Hematopoietic multipotent progenitor cell treated with erythropoietin and hydrocortisone succinate and interleukin-3 and kit ligand, for 4 days (in vitro differentiated cells): ENCODE measurements around the gene SMIM14.
A peak's percentile ranks its signal among the peaks of the same experiment; 100 is the strongest.
"Not testable (repeated sequence)": the region's sequence is repeated elsewhere in the genome, so short reads cannot be mapped to it uniquely, and the experiment has no call there.

ENCODE experiments used
- DNase-seq: peaks from one replicate; pipeline ENCODE4 v3.0.0-alpha.2; 2015

The SMIM14 gene

GRCh38 chr4:39642885-39643552 lies 4.4 kb upstream of the SMIM14 start:
- no peak for DNase-seq

GRCh38 chr4:39641451-39641850 lies 2.8 kb upstream of the SMIM14 start:
- no peak for DNase-seq

DNA sequence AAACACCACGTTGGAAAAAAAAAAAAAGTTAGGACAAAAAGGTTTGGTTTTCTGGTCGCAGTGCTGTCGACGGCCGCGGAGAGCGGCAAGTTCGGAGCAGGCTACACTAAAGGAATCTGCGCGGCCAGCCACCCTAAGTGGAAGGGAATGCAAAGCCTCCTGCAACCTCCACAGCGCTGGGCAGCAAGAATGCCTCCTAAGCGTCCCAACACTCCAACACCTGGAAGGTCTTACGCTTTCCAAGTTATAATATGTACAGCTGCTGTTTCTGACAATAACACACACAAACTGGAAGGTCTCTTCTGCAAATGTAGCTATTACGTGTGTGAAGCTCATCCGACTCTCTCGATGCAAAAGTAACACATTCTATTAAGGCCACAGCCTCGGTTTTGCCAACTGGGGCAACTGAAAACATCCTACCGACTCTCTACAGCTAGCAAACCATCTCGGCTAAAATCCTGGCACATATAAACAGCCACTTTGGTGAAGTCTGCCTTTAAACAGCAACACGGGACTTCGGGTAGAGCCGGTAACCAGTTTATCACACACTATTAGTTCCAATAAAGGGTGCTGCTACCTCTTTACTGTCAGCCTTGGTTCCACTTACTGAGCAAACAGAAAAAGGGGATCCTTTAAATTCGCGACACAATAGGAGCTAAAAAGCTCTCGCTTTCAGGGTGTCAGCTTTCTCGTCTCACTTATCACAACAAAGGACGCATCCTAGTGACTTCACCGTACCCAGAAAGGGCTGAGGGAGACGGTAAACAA lies 895 bp downstream of the SMIM14 start:
- peak; percentile 47 for DNase-seq

DNA sequence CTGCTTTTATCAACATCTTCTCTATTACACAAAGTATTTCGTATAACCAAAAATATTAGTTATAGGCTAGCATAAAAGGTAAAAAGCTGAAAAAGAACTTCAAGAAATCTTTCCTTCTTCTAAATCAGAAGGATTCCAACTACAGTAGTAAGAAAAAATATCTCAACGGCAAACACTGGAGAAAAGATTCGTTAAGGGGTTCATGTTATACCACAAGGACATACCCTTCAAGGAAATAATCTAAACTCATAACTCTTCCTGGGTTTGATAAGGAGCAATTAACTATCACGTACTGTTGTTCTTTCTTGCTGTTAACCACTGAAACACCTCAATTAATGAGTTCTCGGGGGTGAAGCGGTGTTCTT lies 1.5 kb downstream of the SMIM14 start:
- no peak for DNase-seq

- DNase-seq, result peak; percentile 54
Observed at GRCh38 chr4:39636531-39637184, 2.0 kb downstream of the SMIM14 start.

DNA sequence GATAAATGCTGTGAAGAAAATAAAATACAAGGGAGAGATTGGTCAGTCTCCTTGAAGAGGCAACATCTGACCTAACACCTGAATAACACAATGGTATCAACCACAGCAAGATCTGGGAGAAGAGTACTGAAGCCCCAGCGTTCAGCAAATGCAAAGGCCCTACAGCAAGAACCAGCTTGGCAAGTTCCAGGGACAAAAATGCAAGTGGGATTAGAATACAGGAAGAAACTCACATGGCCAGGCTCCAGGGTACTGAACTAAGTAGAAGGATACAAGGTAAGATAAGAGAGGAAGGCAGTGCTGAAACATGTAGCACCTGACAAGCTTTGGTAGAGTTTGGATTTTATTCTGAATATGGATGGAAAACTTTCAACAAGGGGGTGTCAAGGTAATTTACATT lies 3.6 kb downstream of the SMIM14 start:
- no peak for DNase-seq

DNA sequence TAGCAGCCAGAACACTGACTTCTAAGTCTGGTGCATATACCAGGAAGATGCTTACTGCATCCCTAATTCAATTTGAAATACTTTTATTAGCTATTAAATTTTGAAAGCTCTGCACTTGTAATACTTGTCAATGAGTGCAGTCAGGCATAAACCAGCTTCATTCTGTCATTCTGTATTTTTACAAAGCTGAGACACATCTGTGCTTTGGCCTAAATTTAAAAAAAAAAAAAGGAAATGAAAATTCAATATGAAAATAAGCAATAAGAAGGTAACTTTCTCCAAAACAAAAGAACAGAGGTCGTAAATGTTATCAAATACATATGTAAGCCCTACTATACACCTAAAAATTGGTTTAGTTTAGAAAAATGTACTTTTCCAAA lies 7.0 kb downstream of the SMIM14 start:
- no peak for DNase-seq

- no peak for DNase-seq
Observed at GRCh38 chr4:39627413-39627812, 11.3 kb downstream of the SMIM14 start.

DNA sequence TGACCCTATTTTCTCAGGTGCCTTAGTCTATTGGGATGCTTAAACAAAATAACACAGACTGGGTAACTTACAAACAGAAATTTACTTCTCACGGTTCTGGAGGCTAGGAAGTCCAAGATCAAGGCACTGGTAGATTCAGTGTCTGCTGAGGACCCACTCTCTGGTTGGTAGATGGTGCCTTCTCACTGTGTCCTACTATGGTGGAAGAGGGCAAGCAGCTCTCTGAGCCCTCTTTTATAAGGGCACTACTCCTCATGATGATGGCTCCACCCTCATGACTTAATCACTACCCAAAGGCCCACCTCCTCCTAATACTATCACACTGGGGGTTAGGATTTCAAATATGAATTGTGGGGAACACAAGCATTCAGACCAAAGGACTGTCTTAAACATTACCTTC lies 11.8 kb downstream of the SMIM14 start:
- no peak for DNase-seq

GRCh38 chr4:39626261-39626660 lies 12.4 kb downstream of the SMIM14 start:
- peak; percentile 46 for DNase-seq

DNA sequence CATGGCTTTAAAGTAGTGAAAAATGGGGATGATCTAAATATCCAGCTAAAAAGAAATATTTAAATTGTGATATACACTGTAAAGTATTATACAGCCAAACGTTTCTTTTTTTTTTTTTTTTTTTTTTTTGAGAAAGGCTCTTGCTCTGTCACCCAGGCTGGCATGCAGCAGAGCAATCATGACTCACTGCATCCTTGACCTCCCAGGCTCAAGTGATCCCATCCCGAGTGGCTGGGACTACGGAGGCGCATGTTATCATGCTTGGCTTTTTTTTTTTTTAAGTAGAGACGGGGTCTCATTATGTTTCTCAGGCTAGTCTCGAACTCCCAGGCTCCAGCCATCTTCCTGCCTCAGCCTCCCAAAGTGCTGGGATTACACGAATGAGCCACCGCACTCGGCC lies 17.1 kb downstream of the SMIM14 start:
- DNase-seq, result no peak

DNA sequence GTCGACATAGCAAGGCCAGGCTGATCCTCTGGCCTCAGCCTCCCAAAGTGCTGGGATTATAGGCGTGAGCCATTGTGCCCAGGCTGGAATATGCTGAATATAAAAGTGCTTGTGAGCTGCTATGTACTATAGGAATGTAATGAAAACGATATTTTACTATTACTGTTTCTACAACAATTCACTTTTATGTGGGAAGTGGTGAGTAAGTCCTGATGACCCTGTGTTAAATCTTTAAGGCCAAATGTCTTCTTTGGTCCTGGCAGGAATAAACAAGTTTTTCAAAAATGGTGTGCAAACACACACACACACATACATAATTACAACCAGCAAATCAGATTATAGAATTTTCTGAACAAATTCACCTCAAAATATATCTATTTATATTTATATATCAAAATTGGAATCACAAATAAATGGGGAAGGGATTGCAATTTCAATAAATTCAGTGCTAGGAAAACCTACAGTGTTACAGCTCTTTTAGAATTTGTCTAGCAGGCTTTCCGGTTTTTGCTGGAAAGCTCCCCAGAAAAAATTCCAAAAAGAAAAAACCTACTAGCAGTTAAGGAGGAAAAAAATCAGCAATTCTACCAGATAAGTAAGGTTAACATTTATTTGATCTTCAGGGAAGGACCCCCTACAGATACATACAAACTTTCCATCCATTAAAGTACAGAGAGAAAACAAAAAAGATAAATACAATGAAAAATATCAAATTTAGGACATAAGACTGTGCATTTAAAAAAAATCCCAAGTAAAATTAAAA lies 17.9 kb downstream of the SMIM14 start:
- DNase-seq, result no peak

- no peak for DNase-seq
Observed at GRCh38 chr4:39617534-39617933, 21.1 kb downstream of the SMIM14 start.

GRCh38 chr4:39616651-39617050 lies 22.0 kb downstream of the SMIM14 start:
- no peak for DNase-seq

DNA sequence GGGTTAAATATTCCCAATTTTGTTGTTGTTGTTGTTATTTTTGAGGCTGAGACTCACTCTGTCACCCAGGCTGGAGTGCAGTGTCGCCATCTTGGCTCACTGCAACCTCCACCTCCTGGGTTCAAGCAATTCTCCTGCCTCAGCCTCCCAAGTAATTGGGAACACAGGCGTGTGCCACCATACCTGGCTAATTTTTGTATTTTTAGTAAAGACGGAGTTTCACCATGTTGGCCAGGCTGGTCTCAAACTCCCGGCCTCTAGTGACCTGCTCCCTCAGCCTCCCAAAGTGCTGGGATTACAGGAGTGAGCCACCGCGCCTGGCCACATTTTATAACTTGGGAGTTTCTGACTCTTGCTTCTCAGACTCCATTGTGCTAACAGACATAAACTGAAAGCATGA lies 22.6 kb downstream of the SMIM14 start:
- DNase-seq, result not testable (repeated sequence)

GRCh38 chr4:39614487-39615162 lies 24.0 kb downstream of the SMIM14 start:
- DNase-seq, result no peak

- no peak for DNase-seq
Observed at GRCh38 chr4:39613093-39613656, 25.5 kb downstream of the SMIM14 start.

DNA sequence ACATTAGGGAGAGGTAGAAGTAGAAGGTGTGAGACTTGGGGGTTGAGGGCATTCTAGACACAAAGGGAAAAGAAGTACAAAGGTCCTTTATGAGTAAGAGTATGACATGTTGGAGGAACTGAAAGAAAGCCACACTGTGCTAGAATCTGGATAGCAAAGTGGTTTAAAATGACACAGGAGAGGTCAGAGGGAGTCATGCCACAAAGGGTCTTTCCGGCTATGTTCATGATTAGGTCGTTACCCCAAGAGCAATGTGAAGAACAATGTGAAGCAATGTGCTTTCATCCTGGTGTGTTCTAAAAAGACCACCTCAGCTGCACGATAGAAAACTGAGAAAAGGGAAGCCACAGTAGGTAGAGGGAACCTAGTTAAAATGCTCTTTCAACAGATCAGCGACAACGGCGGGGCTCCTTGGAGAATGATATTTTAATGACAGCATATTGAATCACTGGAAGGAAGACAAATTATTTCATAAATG lies 29.2 kb downstream of the SMIM14 start:
- no peak for DNase-seq

DNA sequence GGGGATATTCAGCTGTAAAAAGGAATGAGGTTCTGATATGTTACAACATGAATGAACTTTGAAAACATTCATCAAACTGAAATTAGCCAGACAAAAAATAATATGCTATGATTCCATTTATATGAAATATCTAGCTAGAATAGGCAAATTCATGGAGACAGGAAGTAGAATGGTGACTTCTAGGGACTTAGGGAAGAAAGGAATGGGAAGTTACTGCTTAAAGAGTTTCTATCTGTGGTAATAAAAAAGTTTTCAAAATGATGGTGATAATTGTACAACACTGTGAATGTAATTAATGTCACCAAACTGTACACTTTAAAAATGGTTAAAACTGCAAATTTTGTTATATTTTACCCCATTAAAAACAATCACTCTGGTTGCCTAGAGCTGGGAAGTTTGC lies 30.2 kb downstream of the SMIM14 start:
- DNase-seq, result no peak

GRCh38 chr4:39606747-39607146 lies 31.9 kb downstream of the SMIM14 start:
- no peak for DNase-seq

DNA sequence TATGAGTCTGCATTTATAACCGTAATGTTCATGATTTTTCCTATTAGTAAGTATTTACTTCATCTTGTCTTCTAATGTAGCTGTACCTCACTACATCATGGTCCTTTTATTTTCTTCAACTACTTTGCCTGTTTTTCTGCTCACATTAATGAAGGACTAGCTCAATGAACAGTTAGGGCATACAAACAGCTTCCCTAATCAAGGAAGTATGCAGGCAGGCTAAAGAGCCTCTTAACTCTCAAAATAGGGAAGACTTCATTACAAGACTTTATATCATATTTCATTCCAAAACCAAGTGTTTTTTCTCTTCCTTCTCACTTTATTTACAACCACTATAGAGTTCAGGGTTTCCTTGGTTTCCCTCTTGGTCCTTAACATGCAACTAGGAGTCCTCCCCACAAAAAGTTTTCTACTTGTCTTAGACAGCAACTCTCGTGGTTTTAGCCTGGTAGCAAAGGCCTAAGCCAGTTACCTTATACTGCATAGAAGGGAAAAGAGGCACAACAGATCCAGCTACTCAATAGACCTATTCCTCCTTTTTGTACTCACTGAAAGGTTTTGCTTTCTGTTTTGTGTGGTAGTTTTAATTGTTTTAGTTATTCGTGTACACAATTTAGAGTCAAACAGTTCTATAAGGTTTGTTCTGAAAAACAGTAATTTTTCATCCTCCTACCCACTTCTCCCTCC lies 40.8 kb downstream of the SMIM14 start:
- DNase-seq, result peak; percentile 5

- no peak for DNase-seq
Observed at GRCh38 chr4:39596971-39597370, 41.7 kb downstream of the SMIM14 start.
